Smooth muscle cell of the umbilical artery (primary cell): ENCODE data around the gene MAP10. TPM values are rescaled to one million over a fixed set of nuclear protein-coding genes. Genes with fewer than 3 reads are reported as not detected.

ENCODE experiments used
- total RNA-seq: library from RNA; depleted of rRNA; stranded (reverse); fragments of >200 nt; gene quantifications from 2 replicates; pipeline ENCODE4 v1.2.3, GENCODE V29; 2014

The MAP10 gene
- 1.8 TPM in 2 replicates for total RNA-seq

GRCh38 chr1:232805269-232806185, at the start of gene MAP10:
Gene MAP10 (plus strand): TSS chr1:232805416. CDS start chr1:232805450, 34 bp downstream.

Other genes with a start within 250 kb of the MAP10 start
- 0.97 and 7.4 TPM in 2 replicates for gene SIPA1L2, start 175.3 kb upstream of the MAP10 start, total RNA-seq
- 14.9 and 17.2 TPM in 2 replicates for gene NTPCR, start 145.2 kb downstream of the MAP10 start, total RNA-seq